Stimulated activated CD8-positive, alpha-beta memory T cell treated with anti-CD3 and anti-CD28 coated beads, Interleukin-7, amount 100 ng/mL, for 1 hour (primary cell): Measurements from ENCODE around the gene ANKRD31.

Experiments
- DNase-seq, 2 donors: peaks; one replicate each; pipeline ENCODE4 v3.0.0-alpha.2; 2020; ENCODE audit warnings: low read depth in 2 of 2

Gene ANKRD31

GRCh38 chr5:75034137-75034739 lies 202.4 kb downstream of the ANKRD31 start:
- no peak for DNase-seq

- no peak for DNase-seq
Measured at GRCh38 chr5:75031366-75031765, 205.3 kb downstream of the ANKRD31 start.

- no peak for DNase-seq
Measured at GRCh38 chr5:75028090-75028489, 208.6 kb downstream of the ANKRD31 start.

- no peak for DNase-seq
Measured at GRCh38 chr5:75023368-75024159, 213.1 kb downstream of the ANKRD31 start.

- no peak for DNase-seq
Measured at GRCh38 chr5:75021800-75022199, 214.9 kb downstream of the ANKRD31 start.

- no peak for DNase-seq
Measured at GRCh38 chr5:75021219-75021618, 215.5 kb downstream of the ANKRD31 start.

GRCh38 chr5:75020016-75020656 lies 216.5 kb downstream of the ANKRD31 start:
- no peak for DNase-seq

- DNase-seq, result no peak
Measured at GRCh38 chr5:75018805-75019587, 217.7 kb downstream of the ANKRD31 start.
